ENCODE results near the gene ACTA2.
"Not testable (repeated sequence)": the region's sequence is repeated elsewhere in the genome, so short reads cannot be mapped to it uniquely, and the experiment has no call there.

ACTA2 gene

DNA sequence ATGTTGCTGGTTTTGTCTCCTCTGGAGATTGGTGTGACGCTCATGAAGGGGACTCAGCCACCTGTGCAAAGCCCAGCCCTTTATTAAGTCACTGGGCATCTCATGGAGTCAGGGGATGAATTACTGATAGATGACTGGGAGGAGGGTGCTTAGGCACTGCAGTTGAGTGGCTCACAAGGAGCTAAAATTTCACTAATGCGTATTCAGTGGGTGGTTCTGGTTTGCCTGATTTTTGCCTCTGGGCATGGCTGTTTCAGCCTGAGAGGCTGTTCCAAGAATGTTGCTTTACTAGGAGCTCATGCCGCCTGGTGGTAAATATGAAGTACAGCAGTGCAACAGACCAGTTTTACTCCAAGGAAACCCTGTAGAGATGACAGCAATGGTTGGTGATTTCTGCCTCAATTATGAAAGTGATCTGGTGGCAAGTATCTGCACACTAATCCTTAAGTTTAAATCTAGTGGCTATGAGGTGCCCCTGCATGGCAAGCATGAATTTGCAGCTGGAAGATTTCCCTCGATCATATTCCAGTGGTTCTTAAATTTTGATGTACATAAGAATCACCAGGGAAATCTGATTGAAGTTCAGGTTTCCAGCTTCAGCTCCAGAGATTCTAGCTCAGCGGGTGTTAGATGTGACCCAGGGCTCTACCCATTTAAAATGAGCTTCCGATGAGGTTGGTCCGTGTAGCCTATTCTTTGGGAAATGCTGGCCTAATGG, 19.9 kb downstream of the ACTA2 start:
- no peaks in the 10 kb centered on the region for H3K9me3 ChIP-seq (ENCODE audit: control insufficient read depth in 1 of 2, low read length in 2 of 2)
- peak overlapping the region; percentile 34 for H3K27ac ChIP-seq (ENCODE audit: low read length)
- H3K36me3 ChIP-seq (ENCODE audit: control insufficient read depth in 1 of 2, insufficient read depth in 2 of 2, low read length in 2 of 2), result peaks cover 9 to 10% of the 10 kb centered on the region in 2 donors
- no peaks in the 10 kb centered on the region for H3K27me3 ChIP-seq (ENCODE audit: low read depth, low read length)
- H3K4me3 ChIP-seq (ENCODE audit: low read depth in 1 of 2, low read length in 2 of 2), result no peak overlapping the region
- H3K4me1 ChIP-seq (ENCODE audit: control insufficient read depth in 1 of 2, insufficient read depth in 2 of 2, low read length in 2 of 2), result peaks cover 12 to 25% of the 10 kb centered on the region in 2 donors

DNA sequence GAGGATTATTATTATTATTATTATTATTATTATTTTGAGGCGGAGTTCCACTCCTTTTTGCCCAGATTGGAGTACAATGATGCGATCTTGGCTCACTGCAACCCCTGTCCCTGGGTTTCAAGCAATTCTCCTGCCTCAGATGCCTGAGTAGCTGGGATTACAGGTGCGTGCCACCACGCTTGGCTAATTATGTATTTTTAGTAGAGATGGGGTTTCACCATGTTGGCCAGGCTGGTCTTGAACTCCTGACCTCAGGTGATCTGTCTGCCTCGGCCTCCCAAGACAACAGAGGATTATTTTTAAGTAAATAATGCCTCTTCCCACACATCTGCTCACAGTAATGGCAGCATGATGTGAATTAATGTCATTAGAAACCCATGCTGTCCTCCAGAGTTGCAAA, 20.5 kb downstream of the ACTA2 start:
- H3K4me3 ChIP-seq (ENCODE audit: low read depth in 1 of 2, low read length in 2 of 2); H3K27me3 ChIP-seq (ENCODE audit: low read depth, low read length); H3K9me3 ChIP-seq (ENCODE audit: control insufficient read depth in 1 of 2, low read length in 2 of 2); H3K36me3 ChIP-seq (ENCODE audit: control insufficient read depth in 1 of 2, insufficient read depth in 2 of 2, low read length in 2 of 2): not testable (repeated sequence)
- H3K27ac ChIP-seq (ENCODE audit: low read length), result peak overlapping the region; percentile 34
- peaks cover 15 to 32% of the 10 kb centered on the region in 2 donors for H3K4me1 ChIP-seq (ENCODE audit: control insufficient read depth in 1 of 2, insufficient read depth in 2 of 2, low read length in 2 of 2)

DNA sequence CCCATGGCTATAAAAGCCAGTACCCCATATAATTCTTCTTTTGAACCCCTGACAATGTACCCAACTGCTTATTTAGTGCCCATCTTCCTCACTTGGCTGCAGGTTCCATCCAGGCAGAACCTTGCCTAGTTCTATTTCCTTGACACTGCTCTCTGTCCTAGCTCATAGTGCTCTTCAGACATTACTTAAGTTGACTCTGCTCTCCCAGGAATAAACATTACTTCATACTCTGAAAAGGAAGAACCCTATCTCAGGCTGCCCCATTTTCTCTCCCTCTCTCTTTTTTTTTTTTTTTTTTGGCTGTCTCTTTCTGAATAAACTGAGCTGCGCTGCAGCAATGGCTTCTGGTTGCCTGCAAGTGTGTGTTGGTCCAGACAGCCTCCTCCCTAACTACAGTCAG, 21.0 kb downstream of the ACTA2 start:
- no peaks in the 10 kb centered on the region for H3K27me3 ChIP-seq (ENCODE audit: low read depth, low read length)
- H3K36me3 ChIP-seq (ENCODE audit: control insufficient read depth in 1 of 2, insufficient read depth in 2 of 2, low read length in 2 of 2), result no peaks in the 10 kb centered on the region
- no peak overlapping the region for H3K4me3 ChIP-seq (ENCODE audit: low read depth in 1 of 2, low read length in 2 of 2)
- H3K27ac ChIP-seq (ENCODE audit: low read length), result no peak overlapping the region
- peaks cover 15 to 35% of the 10 kb centered on the region in 2 donors for H3K4me1 ChIP-seq (ENCODE audit: control insufficient read depth in 1 of 2, insufficient read depth in 2 of 2, low read length in 2 of 2)
- H3K9me3 ChIP-seq (ENCODE audit: control insufficient read depth in 1 of 2, low read length in 2 of 2), result no peaks in the 10 kb centered on the region

DNA sequence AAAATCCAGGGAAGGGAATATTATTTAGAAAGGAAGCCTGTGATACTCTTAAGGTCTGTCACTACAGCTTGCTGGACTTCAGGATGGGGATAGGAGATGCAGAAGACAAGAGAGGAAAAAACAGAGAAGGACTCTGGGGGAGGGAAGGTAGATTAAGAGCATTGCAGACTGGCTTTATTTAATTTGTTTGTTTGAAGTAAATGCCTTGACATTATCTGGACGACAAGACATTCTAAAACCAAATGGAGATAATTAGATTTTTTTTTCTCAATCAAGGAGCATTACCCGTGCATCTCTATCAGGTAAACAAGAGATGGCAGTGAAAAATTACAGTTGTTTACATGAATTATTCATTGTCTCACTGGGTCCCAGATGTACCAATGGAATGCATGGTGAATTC, 24.3 kb downstream of the ACTA2 start:
- Histone ChIP-seq H3K9me3 (ENCODE audit: control insufficient read depth in 1 of 2, low read length in 2 of 2) (no peaks in the 10 kb centered on the region), H3K36me3 (ENCODE audit: control insufficient read depth in 1 of 2, insufficient read depth in 2 of 2, low read length in 2 of 2) (no peaks in the 10 kb centered on the region), H3K4me1 (ENCODE audit: control insufficient read depth in 1 of 2, insufficient read depth in 2 of 2, low read length in 2 of 2) (peaks cover 4 to 28% of the 10 kb centered on the region in 2 donors), H3K27me3 (ENCODE audit: low read depth, low read length) (no peaks in the 10 kb centered on the region), H3K4me3 (ENCODE audit: low read depth in 1 of 2, low read length in 2 of 2) (no peak overlapping the region), H3K27ac (ENCODE audit: low read length) (no peak overlapping the region)

- Histone ChIP-seq H3K27me3 (ENCODE audit: low read depth, low read length) (no peaks in the 10 kb centered on the region), H3K4me1 (ENCODE audit: control insufficient read depth in 1 of 2, insufficient read depth in 2 of 2, low read length in 2 of 2) (peaks cover 4 to 20% of the 10 kb centered on the region in 2 donors), H3K9me3 (ENCODE audit: control insufficient read depth in 1 of 2, low read length in 2 of 2) (no peaks in the 10 kb centered on the region), H3K4me3 (ENCODE audit: low read depth in 1 of 2, low read length in 2 of 2) (no peak overlapping the region), H3K36me3 (ENCODE audit: control insufficient read depth in 1 of 2, insufficient read depth in 2 of 2, low read length in 2 of 2) (no peaks in the 10 kb centered on the region), H3K27ac (ENCODE audit: low read length) (no peak overlapping the region)
These were observed 25.2 kb downstream of the ACTA2 start for GRCh38 chr10:88927416-88927690.

GRCh38 chr10:88926566-88927415, 25.8 kb downstream of the ACTA2 start:
- Histone ChIP-seq H3K36me3 (ENCODE audit: control insufficient read depth in 1 of 2, insufficient read depth in 2 of 2, low read length in 2 of 2) (no peaks in the 10 kb centered on the region), H3K27me3 (ENCODE audit: low read depth, low read length) (no peaks in the 10 kb centered on the region), H3K4me1 (ENCODE audit: control insufficient read depth in 1 of 2, insufficient read depth in 2 of 2, low read length in 2 of 2) (peaks cover 4 to 15% of the 10 kb centered on the region in 2 donors), H3K27ac (ENCODE audit: low read length) (peak overlapping the region; percentile 61), H3K4me3 (ENCODE audit: low read depth in 1 of 2, low read length in 2 of 2) (peak overlapping the region in 1 of 2 donors; percentile 3), H3K9me3 (ENCODE audit: control insufficient read depth in 1 of 2, low read length in 2 of 2) (no peaks in the 10 kb centered on the region)

DNA sequence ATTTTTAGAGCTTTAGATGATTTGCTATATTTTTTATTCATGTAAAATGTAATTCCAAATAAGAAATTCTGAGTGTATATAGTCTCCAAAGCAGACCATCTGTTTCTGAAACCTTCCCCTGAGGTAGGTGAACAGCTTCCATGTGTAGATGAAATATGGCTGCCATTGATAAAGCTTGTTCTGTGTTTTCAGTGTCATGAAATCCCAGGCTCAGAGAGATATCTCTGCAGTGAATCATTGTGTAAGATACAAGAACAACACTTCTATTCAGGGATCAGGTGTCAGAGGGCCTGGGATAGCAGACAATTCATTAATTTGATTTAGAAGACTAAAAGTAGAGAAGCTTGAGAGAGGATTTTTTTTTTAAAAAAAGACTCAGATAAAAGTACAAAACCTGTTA, 29.1 kb downstream of the ACTA2 start:
- no peak overlapping the region for H3K4me3 ChIP-seq (ENCODE audit: low read depth in 1 of 2, low read length in 2 of 2)
- no peaks in the 10 kb centered on the region for H3K27me3 ChIP-seq (ENCODE audit: low read depth, low read length)
- peaks cover 4 to 15% of the 10 kb centered on the region in 2 donors for H3K4me1 ChIP-seq (ENCODE audit: control insufficient read depth in 1 of 2, insufficient read depth in 2 of 2, low read length in 2 of 2)
- no peaks in the 10 kb centered on the region for H3K9me3 ChIP-seq (ENCODE audit: control insufficient read depth in 1 of 2, low read length in 2 of 2)
- peaks cover 0 to 4% of the 10 kb centered on the region in 2 donors for H3K36me3 ChIP-seq (ENCODE audit: control insufficient read depth in 1 of 2, insufficient read depth in 2 of 2, low read length in 2 of 2)
- no peak overlapping the region for H3K27ac ChIP-seq (ENCODE audit: low read length)

DNA sequence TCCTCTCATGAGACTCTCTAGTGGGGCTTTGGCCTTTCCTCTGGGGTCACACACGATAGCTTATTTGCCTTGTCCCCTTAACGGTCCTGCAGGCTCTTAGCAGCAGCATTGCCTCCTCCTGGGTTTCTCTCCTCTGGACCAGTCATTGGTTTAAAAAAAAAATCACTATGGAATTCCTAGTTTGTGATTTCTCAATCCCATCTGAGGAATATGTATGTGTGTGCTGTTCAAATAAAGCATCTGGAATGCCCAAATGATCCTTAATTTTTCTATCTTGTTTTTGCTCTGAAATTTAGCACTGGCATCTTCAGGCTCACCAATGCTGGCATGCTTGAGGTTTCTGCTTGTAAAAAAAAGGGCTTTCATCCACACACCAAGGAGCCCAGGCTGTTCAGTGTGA, 30.5 kb downstream of the ACTA2 start:
- no peak overlapping the region for H3K27ac ChIP-seq (ENCODE audit: low read length)
- peaks cover 0 to 4% of the 10 kb centered on the region in 2 donors for H3K36me3 ChIP-seq (ENCODE audit: control insufficient read depth in 1 of 2, insufficient read depth in 2 of 2, low read length in 2 of 2)
- H3K4me3 ChIP-seq (ENCODE audit: low read depth in 1 of 2, low read length in 2 of 2), result no peak overlapping the region
- H3K9me3 ChIP-seq (ENCODE audit: control insufficient read depth in 1 of 2, low read length in 2 of 2), result no peaks in the 10 kb centered on the region
- no peaks in the 10 kb centered on the region for H3K27me3 ChIP-seq (ENCODE audit: low read depth, low read length)
- H3K4me1 ChIP-seq (ENCODE audit: control insufficient read depth in 1 of 2, insufficient read depth in 2 of 2, low read length in 2 of 2), result peaks cover 0 to 7% of the 10 kb centered on the region in 2 donors

DNA sequence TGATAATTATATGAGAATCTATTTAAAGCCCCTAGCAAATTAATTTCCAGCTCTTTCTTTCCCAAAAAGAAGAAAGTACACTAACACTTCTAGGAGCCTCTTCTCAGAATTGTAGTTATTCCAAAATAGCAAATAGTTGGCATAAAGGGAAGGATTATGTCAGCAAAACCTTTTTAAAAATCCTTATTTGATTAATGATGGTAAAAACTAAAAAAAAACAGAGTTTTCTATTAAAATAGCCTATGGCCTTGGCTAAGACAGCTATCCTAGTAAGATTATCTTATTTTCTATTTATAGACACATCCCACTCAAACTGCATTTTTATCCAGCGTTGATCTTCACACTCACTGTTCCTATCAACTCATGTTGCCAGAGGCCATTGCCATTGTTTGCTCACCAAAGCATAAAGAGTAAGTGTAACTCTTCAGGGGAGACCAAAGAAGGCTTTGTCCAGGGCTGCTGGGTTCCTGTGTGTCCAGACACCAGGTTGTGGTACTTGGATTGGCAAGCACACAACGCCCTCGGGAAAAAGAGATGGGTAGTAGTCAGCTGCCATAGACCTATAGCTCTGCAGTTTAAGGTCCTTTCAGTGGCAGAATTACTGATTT, 31.5 kb downstream of the ACTA2 start:
- no peaks in the 10 kb centered on the region for H3K9me3 ChIP-seq (ENCODE audit: control insufficient read depth in 1 of 2, low read length in 2 of 2)
- no peaks in the 10 kb centered on the region for H3K27me3 ChIP-seq (ENCODE audit: low read depth, low read length)
- no peak overlapping the region for H3K4me3 ChIP-seq (ENCODE audit: low read depth in 1 of 2, low read length in 2 of 2)
- peaks cover 0 to 4% of the 10 kb centered on the region in 2 donors for H3K36me3 ChIP-seq (ENCODE audit: control insufficient read depth in 1 of 2, insufficient read depth in 2 of 2, low read length in 2 of 2)
- peaks cover 0 to 4% of the 10 kb centered on the region in 2 donors for H3K4me1 ChIP-seq (ENCODE audit: control insufficient read depth in 1 of 2, insufficient read depth in 2 of 2, low read length in 2 of 2)
- H3K27ac ChIP-seq (ENCODE audit: low read length), result no peak overlapping the region

DNA sequence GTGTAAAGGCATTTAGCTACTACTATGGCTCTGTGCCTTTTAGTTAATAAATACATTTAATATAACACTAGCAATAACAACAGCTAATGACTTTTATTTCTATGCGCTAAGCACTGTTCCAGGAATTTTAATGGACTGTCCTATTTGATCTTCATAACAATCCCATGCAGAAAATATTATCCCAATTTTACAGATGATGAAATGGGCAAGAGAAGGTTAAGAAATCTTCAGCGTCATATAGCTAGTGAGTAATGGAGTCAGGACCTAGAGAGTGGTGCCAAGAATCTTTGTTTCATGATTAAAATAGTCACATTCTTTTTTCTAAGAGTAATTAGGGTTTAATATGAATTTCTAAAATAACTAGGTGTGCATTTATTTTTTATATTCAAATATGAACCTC, 32.4 kb downstream of the ACTA2 start:
- Histone ChIP-seq H3K9me3 (ENCODE audit: control insufficient read depth in 1 of 2, low read length in 2 of 2) (no peaks in the 10 kb centered on the region), H3K4me1 (ENCODE audit: control insufficient read depth in 1 of 2, insufficient read depth in 2 of 2, low read length in 2 of 2) (no peaks in the 10 kb centered on the region), H3K4me3 (ENCODE audit: low read depth in 1 of 2, low read length in 2 of 2) (no peak overlapping the region), H3K27ac (ENCODE audit: low read length) (no peak overlapping the region), H3K36me3 (ENCODE audit: control insufficient read depth in 1 of 2, insufficient read depth in 2 of 2, low read length in 2 of 2) (peaks cover 0 to 4% of the 10 kb centered on the region in 2 donors), H3K27me3 (ENCODE audit: low read depth, low read length) (no peaks in the 10 kb centered on the region)

- Histone ChIP-seq H3K27ac (ENCODE audit: low read length) (no peak overlapping the region), H3K27me3 (ENCODE audit: low read depth, low read length) (no peaks in the 10 kb centered on the region)
These were observed 33.5 kb downstream of the ACTA2 start for GRCh38 chr10:88919041-88919440.

More at GRCh38 chr10:88919041-88919440, 33.5 kb downstream of the ACTA2 start:
- Histone ChIP-seq H3K4me3 (ENCODE audit: low read depth in 1 of 2, low read length in 2 of 2) (no peak overlapping the region), H3K4me1 (ENCODE audit: control insufficient read depth in 1 of 2, insufficient read depth in 2 of 2, low read length in 2 of 2) (no peaks in the 10 kb centered on the region), H3K36me3 (ENCODE audit: control insufficient read depth in 1 of 2, insufficient read depth in 2 of 2, low read length in 2 of 2) (peaks cover 0 to 4% of the 10 kb centered on the region in 2 donors), H3K9me3 (ENCODE audit: control insufficient read depth in 1 of 2, low read length in 2 of 2) (no peaks in the 10 kb centered on the region)
